Breast epithelium (tissue), 3 donors: ENCODE data around the gene RBP2.

ENCODE experiments used
- CTCF ChIP-seq, 3 donors: fragments of 450-650 bp; IDR thresholded peaks; one replicate each; pipeline ENCODE4 v1.5.1; 2016 to 2017; ENCODE audit warnings: antibody characterized with exemption in 3 of 3, mild to moderate bottlenecking in 3 of 3, moderate library complexity in 3 of 3
- POLR2A ChIP-seq: fragments of 450-650 bp; IDR thresholded peaks from one replicate; pipeline ENCODE4 v1.6.1; 2016; ENCODE audit warnings: antibody characterized with exemption, mild to moderate bottlenecking, moderate library complexity

- TF ChIP-seq CTCF (IDR thresholded peaks at IDR 0.05) (no peak), POLR2A (no peak)
These were observed 7.9 kb downstream of the RBP2 start for GRCh38 chr3:139468399-139468798.
